A549 (cell line): Measurements from ENCODE around the gene SYCP2. TPM values are rescaled to one million over a fixed set of nuclear protein-coding genes. Genes with fewer than 3 reads are reported as not detected.
"Not testable (repeated sequence)": the region's sequence is repeated elsewhere in the genome, so short reads cannot be mapped to it uniquely, and the experiment has no call there.

Source experiments
- ATAC-seq, 2 experiments: fragments of 200-7000 bp in 1 of 2; fragments of >200 bp in 1 of 2; cut with Nextera tagmentation in 1 of 2; cut with Tn5 transposase in 1 of 2; 3 replicates each; pipeline versions ENCODE4 v1.8.0 to v1.9.1; 2018 to 2020; ENCODE audit warnings: mild to moderate bottlenecking in 1 of 2, moderate library complexity in 1 of 2
- CTCF ChIA-PET: fragments of 300-600 bp; sonication (Branson Sonifier 250); formaldehyde crosslinking; extraction: SDS; loops from one replicate; lab custom pipeline; 2021; ENCODE audit warnings: antibody characterized with exemption, inconsistent platforms; lab: Yijun Ruan, JAX
- POLR2A ChIA-PET: fragments of 350-600 bp; formaldehyde crosslinking; extraction: SDS; loops from one replicate; lab custom pipeline; 2021; ENCODE audit warnings: antibody characterized with exemption, inconsistent platforms; lab: Yijun Ruan, JAX
- DNase-seq, 2 experiments: peaks; one replicate each; pipeline versions ENCODE4 v3.0.0 to v3.0.0-alpha.2; 2011 to 2016; ENCODE audit warnings: low read depth in 1 of 2, low spot score in 1 of 2
- FAIRE-seq: peaks from 2 replicates; lab custom pipeline; 2011; peaks lifted over from hg19 to GRCh38; lab: Jason Lieb, UNC
- H3K27ac ChIP-seq, 2 experiments: fragments of >200 bp; sonication (Bioruptor Twin); formaldehyde crosslinking; 3 replicates each; pipeline ENCODE4 v1.5.1; 2016 to 2017
- H3K4me1 ChIP-seq: fragments of >200 bp; sonication (Bioruptor Twin); formaldehyde crosslinking; 3 replicates; pipeline ENCODE4 v1.6.1; 2016
- H3K4me2 ChIP-seq: fragments of >200 bp; sonication (Bioruptor Twin); formaldehyde crosslinking; 3 replicates; pipeline ENCODE4 v1.6.1; 2016
- H3K4me3 ChIP-seq: fragments of >200 bp; sonication (Bioruptor Twin); formaldehyde crosslinking; 3 replicates; pipeline ENCODE4 v1.5.1; 2016
- H3K9me3 ChIP-seq: fragments of >200 bp; sonication (Bioruptor Twin); formaldehyde crosslinking; 3 replicates; pipeline ENCODE4 v1.6.1; 2016
- BHLHE40 ChIP-seq: IDR thresholded peaks from 2 replicates; pipeline ENCODE4 v1.6.1; 2012; ENCODE audit warnings: low read depth, low read length, inconsistent platforms
- CEBPB ChIP-seq, 2 experiments: fragments of >200 bp in 1 of 2; sonication (Bioruptor Twin) in 1 of 2; formaldehyde crosslinking in 1 of 2; IDR thresholded peaks; 2 replicates each; pipeline ENCODE4 v1.6.1; 2012 to 2016
- CTCF ChIP-seq: fragments of >200 bp; sonication (Bioruptor Twin); formaldehyde crosslinking; IDR thresholded peaks from 3 replicates; pipeline ENCODE4 v1.5.1; 2016
- EHF ChIP-seq: fragments of 250-450 bp; sonication (Bioruptor Pico); IDR thresholded peaks from 2 replicates; pipeline ENCODE4 v1.5.0; 2020; ENCODE audit warnings: mild to moderate bottlenecking
- FOSB ChIP-seq: fragments of 250-450 bp; sonication (Bioruptor Pico); IDR thresholded peaks from 2 replicates; pipeline ENCODE4 v1.5.0; 2020; ENCODE audit warnings: mild to moderate bottlenecking, moderate library complexity
- FOSL2 ChIP-seq, 2 experiments: fragments of 450-650 bp in 1 of 2; fragments of >200 bp in 1 of 2; sonication (Bioruptor Twin) in 1 of 2; formaldehyde crosslinking; IDR thresholded peaks; 2 replicates each; pipeline versions ENCODE4 v1.5.0 to v1.6.1; 2016 to 2020; ENCODE audit warnings: mild to moderate bottlenecking in 1 of 2, moderate library complexity in 1 of 2
- GATA3 ChIP-seq: IDR thresholded peaks from 2 replicates; pipeline ENCODE4 v1.6.1; 2012; ENCODE audit warnings: borderline replicate concordance
- HES2 ChIP-seq: fragments of >200 bp; sonication (Bioruptor Twin); formaldehyde crosslinking; IDR thresholded peaks from 2 replicates; pipeline ENCODE4 v1.6.1; 2016
- HEYL ChIP-seq: fragments of 250-450 bp; sonication (Bioruptor Pico); IDR thresholded peaks from 2 replicates; pipeline ENCODE4 v1.8.0; 2021; ENCODE audit warnings: mild to moderate bottlenecking, moderate library complexity
- MYC ChIP-seq: IDR thresholded peaks from 2 replicates; pipeline ENCODE4 v1.6.1; 2012; ENCODE audit warnings: mild to moderate bottlenecking, inconsistent platforms, low read length, improper control_type of control experiment, borderline replicate concordance
- NR3C1 ChIP-seq: fragments of >200 bp; sonication (Bioruptor Twin); formaldehyde crosslinking; IDR thresholded peaks from 3 replicates; pipeline ENCODE4 v1.6.1; 2017
- RAD21 ChIP-seq, 2 experiments: fragments of >200 bp in 1 of 2; sonication (Bioruptor Twin) in 1 of 2; formaldehyde crosslinking in 1 of 2; IDR thresholded peaks in 1 of 2; conservative IDR thresholded peaks in 1 of 2; 2 replicates in 1 of 2; 3 replicates in 1 of 2; pipeline ENCODE4 v1.6.1; 2012 to 2018; ENCODE audit warnings: inconsistent platforms in 1 of 2
- REST ChIP-seq: fragments of 200-600 bp; sonication (generic); IDR thresholded peaks from 2 replicates; pipeline ENCODE4 v1.6.1; 2016; ENCODE audit warnings: antibody characterized with exemption, mild to moderate bottlenecking, moderate library complexity
- SMC3 ChIP-seq: fragments of >200 bp; sonication (Bioruptor Twin); formaldehyde crosslinking; IDR thresholded peaks from 3 replicates; pipeline ENCODE4 v1.6.1; 2018; ENCODE audit warnings: inconsistent platforms
- SREBF2 ChIP-seq: fragments of 450-650 bp; IDR thresholded peaks from 2 replicates; pipeline ENCODE4 v1.6.1; 2014; ENCODE audit warnings: mild to moderate bottlenecking, moderate library complexity
- TP53 ChIP-seq: fragments of 250-450 bp; sonication (Bioruptor Pico); IDR thresholded peaks from 2 replicates; pipeline ENCODE4 v1.5.0; 2021; ENCODE audit warnings: mild to moderate bottlenecking, moderate library complexity
- ZFP36 ChIP-seq: fragments of 450-650 bp; IDR thresholded peaks from 2 replicates; pipeline ENCODE4 v1.6.1; 2014; ENCODE audit warnings: borderline replicate concordance; ENCODE audit not compliant: partially characterized antibody
- WGBS: methylation state at CpG from one replicate; pipeline ENCODE4 v1.1.6; 2017; ENCODE audit errors: missing lambda C conversion rate; 5-methylcytosine and 5-hydroxymethylcytosine counted together
- polyA plus RNA-seq, 4 experiments: library from polyadenylated mRNA; depleted of rRNA in 3 of 4; stranded (reverse); fragments of >200 nt; fragmentation: RNase III in 1 of 4; extraction: RNeasy Plus Mini Kit Qiagen cat#74134 plus additional on column Dnase treatment in 1 of 4; gene quantifications; 2 replicates in 3 of 4; 3 replicates in 1 of 4; pipeline ENCODE4 v1.2.3, GENCODE V29; 2011 to 2017

The SYCP2 gene
- polyA plus RNA-seq, 2 of the 4 experiments (the other 2 are of a cell fraction): 0.52 to 2.1 TPM

- DNase-seq: no peak
- H3K4me2 ChIP-seq: no peak within 1 kb of the TSS
- WGBS: 62% methylated on average over 5 of the region's 5 CpGs
- FAIRE-seq: no peak
- POLR2A ChIA-PET: no interaction called here
- CTCF ChIA-PET: interaction anchor here (0.7 to 1.1 kb wide), 3 partner anchors 8 to 24 kb away, joined by 3 to 5 read pairs (median 3); no protein-coding TSS in a partner anchor
- TF ChIP-seq SMC3 (no peak), ZFP36 (no peak), HES2 (no peak), FOSL2 (IDR thresholded peaks at IDR 0.05) (no peak), FOSL2 (CRISPR knock-in tag; IDR thresholded peaks at IDR 0.05) (no peak), SREBF2 (no peak), EHF (CRISPR knock-in tag) (no peak), BHLHE40 (no peak)
- no peak for ATAC-seq
- H3K27ac ChIP-seq: no peak within 1 kb of the TSS
- no peaks in the 10 kb centered on the region for H3K4me1 ChIP-seq
- H3K9me3 ChIP-seq: no peaks in the 10 kb centered on the region
- no peak within 1 kb of the TSS for H3K4me3 ChIP-seq
Observed at GRCh38 chr20:59958123-59958522, 24.7 kb upstream of the SYCP2 start, which contains the start of gene CDH26. Gene CDH26 (plus strand): TSS chr20:59958423. CDS start chr20:59958727, 304 bp downstream.

- H3K4me3 ChIP-seq, H3K4me2 ChIP-seq, H3K4me1 ChIP-seq, DNase-seq, POLR2A ChIA-PET, H3K27ac ChIP-seq, FAIRE-seq, ATAC-seq, H3K9me3 ChIP-seq: not testable (repeated sequence)
- CTCF ChIA-PET: interaction anchor here (0.7 kb wide), 1 partner anchor 19 kb away, joined by 3 read pairs; no protein-coding TSS in a partner anchor
Observed at GRCh38 chr20:59957568-59957967, 24.1 kb upstream of the SYCP2 start.

GRCh38 chr20:59955131-59955796, 21.8 kb upstream of the SYCP2 start:
- FAIRE-seq (no peak), ATAC-seq (peak; percentile 85 to 92), DNase-seq (peak; percentile 40 to 49)
- Histone ChIP-seq H3K4me3 (no peak overlapping the region), H3K9me3 (no peaks in the 10 kb centered on the region), H3K4me2 (no peak overlapping the region), H3K27ac (no peak overlapping the region), H3K4me1 (no peaks in the 10 kb centered on the region)
- ChIA-PET POLR2A (interaction anchor here (1.5 kb wide), 1 partner anchor 15 kb away, joined by 8 read pairs; the partner anchor contains the start of genes FAM217B and PPP1R3D), CTCF (interaction anchor here (0.6 to 2.4 kb wide), 6 partner anchors 10 to 358 kb away, joined by 3 to 15 read pairs (median 4); partner anchors contain the start of genes FAM217B, PPP1R3D and SYCP2)
- 66% methylated on average over 8 of the region's 8 CpGs for WGBS
- TF ChIP-seq RAD21 (conservative IDR thresholded peaks at IDR 0.05 in 1 of 2, IDR thresholded peaks at IDR 0.05 in 1 of 2) (peak; percentile 17 to 19; a peak in 1 of 5 replicates), CEBPB (IDR thresholded peaks at IDR 0.05) (no peak), TP53 (CRISPR knock-in tag) (no peak), BHLHE40 (no peak), GATA3 (peak; percentile 53; the same call in 1 of the 2 replicates), CTCF (peak; percentile 27), MYC (no peak), FOSB (no peak), NR3C1 (no peak), REST (no peak), HEYL (CRISPR knock-in tag) (no peak)
